ENCODE data around the gene AP3B1.

GRCh38 chr5:77971776-77972468 lies 322.6 kb downstream of the AP3B1 start:
- no peak for TF ChIP-seq ZNF423 (CRISPR knock-in tag; IDR thresholded peaks at IDR 0.05)
- no peak for TF ChIP-seq MAX (CRISPR knock-in tag; IDR thresholded peaks at IDR 0.05)
- no peak for TF ChIP-seq NR1H2 (CRISPR knock-in tag; IDR thresholded peaks at IDR 0.05)
- TF ChIP-seq CTCF (IDR thresholded peaks at IDR 0.05): no peak
- no peak for TF ChIP-seq JUN (CRISPR knock-in tag; IDR thresholded peaks at IDR 0.05)
- no peak for TF ChIP-seq IRF2 (CRISPR knock-in tag; IDR thresholded peaks at IDR 0.05; ENCODE audit: borderline replicate concordance, low read depth)
- TF ChIP-seq ESRRA (CRISPR knock-in tag; IDR thresholded peaks at IDR 0.05; ENCODE audit: borderline replicate concordance): no peak
